IMR-90 (cell line): ENCODE measurements around the gene FARS2. TPM values are rescaled to one million over a fixed set of nuclear protein-coding genes. Genes with fewer than 3 reads are reported as not detected.

Experiments used
- ATAC-seq: fragments of 200-7000 bp; cut with Tn5 transposase; 2 replicates; pipeline ENCODE4 v1.9.1; 2020; ENCODE audit warnings: low read depth, mild to moderate bottlenecking, moderate library complexity
- BruUV-seq: library from RNA; stranded (reverse); fragments of 400-500 nt; replicated peaks from 2 replicates; lab custom pipeline; 2021; lab: Mats Ljungman, UMichigan
- CTCF ChIA-PET: fragments of 300-600 bp; formaldehyde crosslinking; extraction: SDS; loops from one replicate; lab custom pipeline; 2021; ENCODE audit warnings: antibody characterized with exemption; lab: Yijun Ruan, JAX
- POLR2A ChIA-PET: fragments of 300-600 bp; sonication (Branson Sonifier 250); formaldehyde crosslinking; loops from one replicate; lab custom pipeline; 2022; ENCODE audit warnings: antibody characterized with exemption; ENCODE audit not compliant: unreplicated experiment; lab: Charles Lee
- DNase-seq: peaks from one replicate; pipeline ENCODE4 v3.0.0; 2013
- H2AFZ ChIP-seq: replicated peaks from 2 replicates; pipeline ENCODE3; 2013; ENCODE audit warnings: low read length, mild to moderate bottlenecking; ENCODE audit not compliant: poor library complexity
- H2AK5ac ChIP-seq: 2 replicates; pipeline ENCODE4 v1.6.1; 2013; ENCODE audit warnings: low read depth, low read length, inconsistent platforms
- H2AK9ac ChIP-seq: replicated peaks from 2 replicates; pipeline ENCODE3; 2013; ENCODE audit warnings: mild to moderate bottlenecking, low read depth, low read length, moderate library complexity; ENCODE audit not compliant: poor library complexity
- H2BK120ac ChIP-seq: 2 replicates; pipeline ENCODE4 v1.6.1; 2013; ENCODE audit warnings: low read depth, low read length, inconsistent platforms
- H2BK15ac ChIP-seq: 3 replicates; pipeline ENCODE4 v1.6.1; 2013; ENCODE audit warnings: low read depth, low read length, inconsistent platforms
- H2BK20ac ChIP-seq: 2 replicates; pipeline ENCODE4 v1.6.1; 2013; ENCODE audit warnings: low read depth, mild to moderate bottlenecking, inconsistent platforms, low read length, moderate library complexity
- H2BK5ac ChIP-seq: 2 replicates; pipeline ENCODE4 v1.6.1; 2013; ENCODE audit warnings: mild to moderate bottlenecking, low read depth, low read length, inconsistent platforms; ENCODE audit not compliant: poor library complexity, severe bottlenecking
- H3K14ac ChIP-seq: replicated peaks from 2 replicates; pipeline ENCODE4 v1.6.1; 2013; ENCODE audit warnings: low read depth, low read length, inconsistent platforms
- H3K18ac ChIP-seq: 2 replicates; pipeline ENCODE4 v1.6.1; 2013; ENCODE audit warnings: low read depth, low read length, control low read depth
- H3K23ac ChIP-seq: 2 replicates; pipeline ENCODE4 v1.6.1; 2013; ENCODE audit warnings: low read depth, low read length, inconsistent platforms
- H3K27ac ChIP-seq: 2 replicates; pipeline ENCODE4 v1.5.1; 2013; ENCODE audit warnings: mild to moderate bottlenecking, control low read depth, low read length; ENCODE audit not compliant: insufficient read depth
- H3K27me3 ChIP-seq: 2 replicates; pipeline ENCODE4 v1.6.1; 2013; ENCODE audit warnings: low read length; ENCODE audit not compliant: control insufficient read depth, insufficient read depth
- H3K36me3 ChIP-seq: 2 replicates; pipeline ENCODE4 v1.6.1; 2013; ENCODE audit warnings: low read length, mixed read lengths; ENCODE audit not compliant: control insufficient read depth, insufficient read depth
- H3K4ac ChIP-seq: 2 replicates; pipeline ENCODE4 v1.6.1; 2013; ENCODE audit warnings: low read depth, low read length, inconsistent platforms
- H3K4me1 ChIP-seq: 2 replicates; pipeline ENCODE4 v1.6.1; 2013; ENCODE audit warnings: low read length, mixed read lengths; ENCODE audit not compliant: control insufficient read depth, insufficient read depth
- H3K4me2 ChIP-seq: 2 replicates; pipeline ENCODE4 v1.6.1; 2013; ENCODE audit warnings: low read depth, mild to moderate bottlenecking, control low read depth, low read length, moderate library complexity
- H3K4me3 ChIP-seq: 2 replicates; pipeline ENCODE4 v1.5.1; 2013; ENCODE audit warnings: low read depth, mild to moderate bottlenecking, control low read depth, low read length, moderate library complexity; ENCODE audit not compliant: insufficient read depth
- H3K56ac ChIP-seq: 2 replicates; pipeline ENCODE4 v1.6.1; 2013; ENCODE audit warnings: low read length, inconsistent platforms; ENCODE audit not compliant: insufficient read depth; ENCODE audit errors: extremely low read depth
- H3K79me1 ChIP-seq, 2 experiments: 2 replicates each; pipeline ENCODE4 v1.6.1; 2013; ENCODE audit warnings: low read length in 2 of 2, inconsistent platforms in 1 of 2, low read depth in 1 of 2
- H3K9ac ChIP-seq: 2 replicates; pipeline ENCODE4 v1.6.1; 2013; ENCODE audit warnings: low read depth, low read length, control low read depth
- H3K9me1 ChIP-seq: 2 replicates; pipeline ENCODE4 v1.6.1; 2013; ENCODE audit warnings: low read length, inconsistent platforms; ENCODE audit not compliant: insufficient read depth
- H3K9me3 ChIP-seq: 2 replicates; pipeline ENCODE4 v1.6.1; 2013; ENCODE audit warnings: low read length; ENCODE audit not compliant: control insufficient read depth, insufficient read depth
- H4K20me1 ChIP-seq: 2 replicates; pipeline ENCODE4 v1.6.1; 2013; ENCODE audit warnings: low read length, inconsistent platforms; ENCODE audit not compliant: insufficient read depth
- H4K5ac ChIP-seq: 2 replicates; pipeline ENCODE4 v1.6.1; 2013; ENCODE audit warnings: mild to moderate bottlenecking, low read depth, low read length, control low read depth
- H4K8ac ChIP-seq, 2 experiments: 2 replicates each; pipeline ENCODE4 v1.6.1; 2013; ENCODE audit warnings: low read depth in 2 of 2, low read length in 2 of 2, control low read depth in 1 of 2, inconsistent platforms in 1 of 2
- H4K91ac ChIP-seq: 2 replicates; pipeline ENCODE4 v1.6.1; 2013; ENCODE audit warnings: low read depth, low read length, inconsistent platforms; ENCODE audit not compliant: insufficient read depth
- CHD1 ChIP-seq: IDR thresholded peaks from 2 replicates; pipeline ENCODE4 v1.6.1; 2012; ENCODE audit warnings: low read depth, low read length, improper control_type of control experiment
- CTCF ChIP-seq: conservative IDR thresholded peaks from 2 replicates; pipeline ENCODE4 v1.5.1; 2012; ENCODE audit warnings: mild to moderate bottlenecking, low read depth, low read length, improper control_type of control experiment
- ELK1 ChIP-seq: fragments of 150-350 bp; IDR thresholded peaks from 2 replicates; pipeline ENCODE4 v1.6.1; 2016; ENCODE audit warnings: low read depth, mild to moderate bottlenecking, low read length, moderate library complexity, borderline replicate concordance
- FOS ChIP-seq: fragments of 150-350 bp; IDR thresholded peaks from 2 replicates; pipeline ENCODE4 v1.6.1; 2016; ENCODE audit warnings: low read depth, low read length
- MAFK ChIP-seq: IDR thresholded peaks from 2 replicates; pipeline ENCODE4 v1.6.1; 2012; ENCODE audit warnings: low read depth, low read length, improper control_type of control experiment
- MAZ ChIP-seq: IDR thresholded peaks from 2 replicates; pipeline ENCODE4 v1.6.1; 2012; ENCODE audit warnings: low read depth, mild to moderate bottlenecking, low read length, improper control_type of control experiment, moderate library complexity, borderline replicate concordance
- MXI1 ChIP-seq: IDR thresholded peaks from 2 replicates; pipeline ENCODE4 v1.6.1; 2012; ENCODE audit warnings: low read depth, mild to moderate bottlenecking, low read length, moderate library complexity, borderline replicate concordance
- NFE2L2 ChIP-seq: fragments of 150-350 bp; IDR thresholded peaks from 2 replicates; pipeline ENCODE4 v1.6.1; 2016; ENCODE audit warnings: low read depth, mild to moderate bottlenecking, low read length
- RAD21 ChIP-seq: IDR thresholded peaks from 2 replicates; pipeline ENCODE4 v1.6.1; 2012; ENCODE audit warnings: low read length, improper control_type of control experiment
- RFX5 ChIP-seq: IDR thresholded peaks from 2 replicates; pipeline ENCODE4 v1.8.0; 2012; ENCODE audit warnings: low read depth, mild to moderate bottlenecking, low read length, moderate library complexity
- SMC3 ChIP-seq: fragments of 150-350 bp; IDR thresholded peaks from 2 replicates; pipeline ENCODE4 v1.6.1; 2016; ENCODE audit warnings: low read depth, mild to moderate bottlenecking, antibody characterized with exemption, low read length, moderate library complexity
- USF2 ChIP-seq: fragments of 150-350 bp; IDR thresholded peaks from 2 replicates; pipeline ENCODE4 v1.6.1; 2017; ENCODE audit warnings: mild to moderate bottlenecking, antibody characterized with exemption, low read length, low read depth
- WGBS, 2 experiments: methylation state at CpG; one replicate each; pipeline versions ENCODE4 v1.1.5 to v1.1.7; 2013; ENCODE audit warnings: missing lambda C conversion rate in 2 of 2; ENCODE audit not compliant: insufficient read length in 1 of 2; ENCODE audit errors: extremely low coverage in 2 of 2; 5-methylcytosine and 5-hydroxymethylcytosine counted together
- dilution Hi-C: fragments of 300-500 bp; cut with HindIII; formaldehyde crosslinking; loops from one replicate; pipeline ENCODE4 v1.14.3; 2018; ENCODE audit warnings: low sequenced_read_pairs; ENCODE audit not compliant: unreplicated experiment
- in situ Hi-C: fragments of 300-500 bp; cut with MboI; formaldehyde crosslinking; loops from 3 replicates; pipeline ENCODE4 v1.14.3; 2019; ENCODE audit warnings: low sequenced_read_pairs, inconsistent platforms, mixed read lengths
- intact Hi-C: fragments of 100-400 bp; cut with micrococcal nuclease; formaldehyde crosslinking; loops from 2 replicates; pipeline ENCODE4 v1.10.0; 2022
- polyA plus RNA-seq, 3 experiments: library from polyadenylated mRNA; depleted of rRNA; stranded (reverse); fragments of >200 nt; gene quantifications; 2 replicates each; pipeline ENCODE4 v1.2.3, GENCODE V29; 2012; ENCODE audit warnings: low replicate concordance in 1 of 3
- total RNA-seq: library from RNA; depleted of rRNA; stranded (reverse); fragments of >200 nt; gene quantifications from 2 replicates; pipeline ENCODE4 v1.2.3, GENCODE V29; 2012

The FARS2 gene
- total and polyA plus RNA-seq, 2 of the 4 experiments (the other 2 are of a cell fraction): 12.1 to 28.9 TPM

GRCh38 chr6:5323979-5324378 is 62.7 kb downstream of the FARS2 start:
- H3K36me3 ChIP-seq: no peaks in the 10 kb centered on the region
- H3K79me1 ChIP-seq: peaks cover 0 to 6% of the 10 kb centered on the region in 2 experiments; a peak in 1 of 4 replicates
- DNase-seq (no peak), ATAC-seq (no peak)
- H3K9me1 ChIP-seq: no peaks in the 10 kb centered on the region
- no peak overlapping the region for H3K27ac ChIP-seq
- H3K27me3 ChIP-seq: no peaks in the 10 kb centered on the region
- peaks cover 2% of the 10 kb centered on the region for H3K9me3 ChIP-seq
- TF ChIP-seq FOS: no peak
- no peak for TF ChIP-seq SMC3
- TF ChIP-seq CHD1: no peak
- TF ChIP-seq ELK1: no peak
- TF ChIP-seq CTCF: no peak
- TF ChIP-seq NFE2L2: no peak
- no peak for TF ChIP-seq RAD21
- no peak for TF ChIP-seq MAFK
- TF ChIP-seq MXI1: no peak
- no peak for TF ChIP-seq RFX5
- no peak for TF ChIP-seq MAZ
- no peak for TF ChIP-seq USF2
- H3K4me2 ChIP-seq: no peak overlapping the region
- no peak overlapping the region for H2BK5ac ChIP-seq
- in situ Hi-C loops (no loop called here), dilution Hi-C loops (no loop called here), intact Hi-C loops (no loop called here)
- no peak overlapping the region for H3K4me3 ChIP-seq
- no TSS peak for BruUV-seq
- no peak overlapping the region for H2AK9ac ChIP-seq
- H3K14ac ChIP-seq: no peak overlapping the region
- CTCF ChIA-PET: no interaction called here
- no peak overlapping the region for H2AFZ ChIP-seq
- no peak overlapping the region for H3K56ac ChIP-seq
- H3K4ac ChIP-seq: no peak overlapping the region
- no peak overlapping the region for H2AK5ac ChIP-seq
- no peak overlapping the region for H3K9ac ChIP-seq
- no CpG with 5 or more reads among the region's 3 CpGs for WGBS, 2 experiments
- no peak overlapping the region for H2BK20ac ChIP-seq
- POLR2A ChIA-PET: no interaction called here
- H4K5ac ChIP-seq: no peak overlapping the region
- H2BK15ac ChIP-seq: no peak overlapping the region
- no peak overlapping the region for H4K91ac ChIP-seq
- H3K23ac ChIP-seq: no peak overlapping the region
- H3K4me1 ChIP-seq: no peaks in the 10 kb centered on the region
- H4K20me1 ChIP-seq: no peaks in the 10 kb centered on the region; the same call in 1 of the 2 replicates
- no peak overlapping the region for H2BK120ac ChIP-seq
- H4K8ac ChIP-seq: no peak overlapping the region
- H3K18ac ChIP-seq: no peak overlapping the region
